SK-N-SH (cell line): ENCODE measurements around the gene SMCO2.

Source experiments
- EP300 ChIP-seq, 2 experiments: IDR thresholded peaks; 2 replicates each; pipeline versions ENCODE4 v1.4.0 to v1.6.1; 2012; ENCODE audit warnings: borderline replicate concordance in 1 of 2, low read depth in 1 of 2, low read length in 1 of 2
- EZH2phosphoT487 ChIP-seq: fragments of 200-600 bp; sonication (generic); IDR thresholded peaks from 2 replicates; pipeline ENCODE4 v1.6.1; 2017; ENCODE audit warnings: low read depth, mixed run types, mild to moderate bottlenecking, antibody characterized with exemption, moderate library complexity, borderline replicate concordance
- FOXJ3 ChIP-seq: sonication (generic); formaldehyde crosslinking; IDR thresholded peaks from 2 replicates; pipeline ENCODE4 v1.5.1; 2020; ENCODE audit warnings: mild to moderate bottlenecking, missing genetic modification reagents
- NRF1 ChIP-seq: IDR thresholded peaks from 2 replicates; pipeline ENCODE4 v1.6.1; 2012; ENCODE audit warnings: low read depth, mild to moderate bottlenecking, low read length
- SIN3A ChIP-seq: IDR thresholded peaks from 2 replicates; pipeline ENCODE4 v1.6.1; 2012; ENCODE audit warnings: low read depth, mild to moderate bottlenecking, low read length, moderate library complexity, borderline replicate concordance
- TAF1 ChIP-seq: IDR thresholded peaks from 2 replicates; pipeline ENCODE4 v1.6.1; 2012; ENCODE audit warnings: low read depth, mild to moderate bottlenecking, low read length, moderate library complexity, borderline replicate concordance
- USF2 ChIP-seq: fragments of 150-350 bp; IDR thresholded peaks from 2 replicates; pipeline ENCODE4 v1.6.1; 2017; ENCODE audit warnings: antibody characterized with exemption, low read length, low read depth, borderline replicate concordance
- TF ChIP-seq, protein P1 (sequence below): IDR thresholded peaks from 2 replicates; pipeline ENCODE4 v1.6.1; 2012; ENCODE audit warnings: mild to moderate bottlenecking, low read depth, low read length, moderate library complexity
- TF ChIP-seq, protein P2 (sequence below): IDR thresholded peaks from 2 replicates; pipeline ENCODE4 v1.4.0; 2012; ENCODE audit warnings: low read depth

DNA sequence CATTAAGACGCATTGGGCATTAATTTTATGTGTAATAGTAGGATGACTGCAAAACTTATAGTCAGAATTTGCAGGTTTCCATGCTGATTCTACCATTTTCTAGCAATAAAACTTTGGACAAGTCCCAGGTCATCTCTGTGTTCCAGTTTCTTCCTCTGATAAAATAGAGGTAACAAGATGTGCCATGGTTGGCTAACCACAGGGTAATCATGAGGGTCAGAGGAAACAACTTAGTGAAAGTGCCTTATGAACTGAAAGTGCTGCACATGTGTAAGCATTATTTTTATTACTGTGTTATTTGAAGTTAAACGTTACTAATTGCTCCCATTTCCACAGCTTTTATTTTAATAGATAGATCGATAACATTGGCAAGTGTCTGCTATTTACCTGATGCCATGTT is 21.1 kb downstream of the SMCO2 start:
- TF ChIP-seq SIN3A: no peak
- no peak for TF ChIP-seq EZH2phosphoT487
- no peak for TF ChIP-seq FOXJ3 (CRISPR knock-in tag)
- no peak for TF ChIP-seq USF2
- TF ChIP-seq, protein P1, sequence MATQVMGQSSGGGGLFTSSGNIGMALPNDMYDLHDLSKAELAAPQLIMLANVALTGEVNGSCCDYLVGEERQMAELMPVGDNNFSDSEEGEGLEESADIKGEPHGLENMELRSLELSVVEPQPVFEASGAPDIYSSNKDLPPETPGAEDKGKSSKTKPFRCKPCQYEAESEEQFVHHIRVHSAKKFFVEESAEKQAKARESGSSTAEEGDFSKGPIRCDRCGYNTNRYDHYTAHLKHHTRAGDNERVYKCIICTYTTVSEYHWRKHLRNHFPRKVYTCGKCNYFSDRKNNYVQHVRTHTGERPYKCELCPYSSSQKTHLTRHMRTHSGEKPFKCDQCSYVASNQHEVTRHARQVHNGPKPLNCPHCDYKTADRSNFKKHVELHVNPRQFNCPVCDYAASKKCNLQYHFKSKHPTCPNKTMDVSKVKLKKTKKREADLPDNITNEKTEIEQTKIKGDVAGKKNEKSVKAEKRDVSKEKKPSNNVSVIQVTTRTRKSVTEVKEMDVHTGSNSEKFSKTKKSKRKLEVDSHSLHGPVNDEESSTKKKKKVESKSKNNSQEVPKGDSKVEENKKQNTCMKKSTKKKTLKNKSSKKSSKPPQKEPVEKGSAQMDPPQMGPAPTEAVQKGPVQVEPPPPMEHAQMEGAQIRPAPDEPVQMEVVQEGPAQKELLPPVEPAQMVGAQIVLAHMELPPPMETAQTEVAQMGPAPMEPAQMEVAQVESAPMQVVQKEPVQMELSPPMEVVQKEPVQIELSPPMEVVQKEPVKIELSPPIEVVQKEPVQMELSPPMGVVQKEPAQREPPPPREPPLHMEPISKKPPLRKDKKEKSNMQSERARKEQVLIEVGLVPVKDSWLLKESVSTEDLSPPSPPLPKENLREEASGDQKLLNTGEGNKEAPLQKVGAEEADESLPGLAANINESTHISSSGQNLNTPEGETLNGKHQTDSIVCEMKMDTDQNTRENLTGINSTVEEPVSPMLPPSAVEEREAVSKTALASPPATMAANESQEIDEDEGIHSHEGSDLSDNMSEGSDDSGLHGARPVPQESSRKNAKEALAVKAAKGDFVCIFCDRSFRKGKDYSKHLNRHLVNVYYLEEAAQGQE: no peak
- no peak for TF ChIP-seq NRF1
- TF ChIP-seq, protein P2, sequence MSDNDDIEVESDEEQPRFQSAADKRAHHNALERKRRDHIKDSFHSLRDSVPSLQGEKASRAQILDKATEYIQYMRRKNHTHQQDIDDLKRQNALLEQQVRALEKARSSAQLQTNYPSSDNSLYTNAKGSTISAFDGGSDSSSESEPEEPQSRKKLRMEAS: no peak
- no peak for TF ChIP-seq TAF1
- TF ChIP-seq EP300 (IDR thresholded peaks at IDR 0.05; ENCODE audit: borderline replicate concordance in 1 of 2, low read depth in 1 of 2, low read length in 1 of 2): no peak
